Heart left ventricle (tissue), 13 donors: ENCODE measurements around the gene MAML2.

ENCODE experiments used
- CTCF ChIP-seq, 12 donors: fragments of 200-600 bp; sonication (generic) in 4 of 12; IDR thresholded peaks; one replicate each; pipeline versions ENCODE4 v1.5.0 to v1.8.0; 2018 to 2022; ENCODE audit warnings: antibody characterized with exemption in 12 of 12, mild to moderate bottlenecking in 5 of 12
- POLR2A ChIP-seq, 2 donors: fragments of 450-650 bp; IDR thresholded peaks; one replicate each; pipeline ENCODE4 v1.6.1; 2017; ENCODE audit warnings: antibody characterized with exemption in 2 of 2, mild to moderate bottlenecking in 2 of 2, moderate library complexity in 2 of 2
- donor health status: ischemic (EF 13 %, LVEDD 7.1; RV severe dilation, severe dysfunction).
- donor health status: DM: no; HTN: yes; CAD: no.
- donor health status: DM: no; HTN: no; CAD: no.
- donor health status: ischemic (EF 25% LVEDD 6.9; RV normal size, moderate dysfunction).
- donor health status: ischemic (EF 25% LVEDD 5.7; RV mildly dilated, moderate dysfunction).
- donor health status: ischemic (EF 35%, LVEDD 5.7; RV mildly dilated, moderate dysfunction).
- donor health status: nonischemic (EF 11% LVEDD 7.7; RV severe dilation, severe dysfunction).
- donor health status: DM: yes; HTN: yes; CAD: no.
- donor health status: PGD.
- donor health status: ischemic (EF 29% LVEDD 5.4; RV normal size, mild dysfunction).
- donor health status: nonischemic (EF 23%, LVEDD 6.1; RV moderate dilation, normal function).

- TF ChIP-seq CTCF (IDR thresholded peaks at IDR 0.05) = no peak
- TF ChIP-seq POLR2A (IDR thresholded peaks at IDR 0.05) = no peak
Measured at GRCh38 chr11:96151501-96151900, 191.5 kb downstream of the MAML2 start.
